SK-N-DZ (cell line): ENCODE measurements around the gene RPL29.

Experiments
- DNase-seq: peaks from one replicate; pipeline ENCODE4 v3.0.0-alpha.2; 2015; ENCODE audit warnings: low spot score

RPL29 gene

GRCh38 chr3:51966016-51966415, 29.7 kb downstream of the RPL29 start:
- no peak for DNase-seq

DNA sequence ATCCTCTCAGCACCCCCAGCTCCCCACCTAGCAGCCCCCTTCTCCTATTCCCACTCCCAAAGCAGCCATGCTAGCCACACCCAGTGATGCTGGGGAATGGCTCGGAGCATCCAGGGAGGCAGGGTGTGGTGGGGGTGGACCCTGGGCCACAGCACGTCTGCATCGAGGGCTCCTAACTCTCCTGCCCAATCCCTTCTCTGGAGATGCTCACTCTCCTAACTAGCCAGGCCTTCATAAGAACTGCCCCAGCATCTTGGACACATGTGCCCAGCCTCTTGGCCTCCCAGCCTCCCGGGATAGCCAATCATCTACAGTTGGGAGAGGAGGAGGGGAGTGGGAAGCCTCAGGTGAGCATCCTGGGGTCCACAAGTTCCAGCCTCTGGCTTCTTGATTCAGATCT, 31.2 kb downstream of the RPL29 start:
- no peak for DNase-seq

DNA sequence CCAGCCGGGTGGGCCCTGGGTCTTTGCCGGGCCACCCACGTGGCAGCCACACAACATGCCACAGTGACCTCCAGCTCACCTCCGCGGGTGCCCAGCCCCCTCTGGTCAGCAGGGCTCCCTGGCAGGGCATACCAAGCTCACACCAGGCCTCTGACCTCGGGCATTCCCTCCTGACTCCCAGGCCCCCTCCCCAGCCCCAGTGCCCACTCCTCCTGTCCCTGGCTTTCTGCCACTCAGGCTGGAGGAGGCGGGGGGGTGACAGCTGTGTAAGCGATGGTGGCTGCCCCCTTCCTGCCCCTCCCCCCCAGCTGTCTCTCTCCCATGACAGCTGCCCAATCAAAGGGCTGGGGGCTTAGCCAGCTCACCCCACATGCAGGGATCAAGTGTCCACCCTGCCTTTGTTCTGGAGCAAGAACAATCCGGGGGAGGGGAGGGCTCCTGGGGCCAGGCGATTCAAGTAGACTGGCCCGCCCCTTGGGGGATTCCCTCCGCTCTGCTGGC, 31.7 kb downstream of the RPL29 start:
- no peak for DNase-seq

- DNase-seq: no peak
Observed at GRCh38 chr3:51962854-51963530, 32.7 kb downstream of the RPL29 start.

DNA sequence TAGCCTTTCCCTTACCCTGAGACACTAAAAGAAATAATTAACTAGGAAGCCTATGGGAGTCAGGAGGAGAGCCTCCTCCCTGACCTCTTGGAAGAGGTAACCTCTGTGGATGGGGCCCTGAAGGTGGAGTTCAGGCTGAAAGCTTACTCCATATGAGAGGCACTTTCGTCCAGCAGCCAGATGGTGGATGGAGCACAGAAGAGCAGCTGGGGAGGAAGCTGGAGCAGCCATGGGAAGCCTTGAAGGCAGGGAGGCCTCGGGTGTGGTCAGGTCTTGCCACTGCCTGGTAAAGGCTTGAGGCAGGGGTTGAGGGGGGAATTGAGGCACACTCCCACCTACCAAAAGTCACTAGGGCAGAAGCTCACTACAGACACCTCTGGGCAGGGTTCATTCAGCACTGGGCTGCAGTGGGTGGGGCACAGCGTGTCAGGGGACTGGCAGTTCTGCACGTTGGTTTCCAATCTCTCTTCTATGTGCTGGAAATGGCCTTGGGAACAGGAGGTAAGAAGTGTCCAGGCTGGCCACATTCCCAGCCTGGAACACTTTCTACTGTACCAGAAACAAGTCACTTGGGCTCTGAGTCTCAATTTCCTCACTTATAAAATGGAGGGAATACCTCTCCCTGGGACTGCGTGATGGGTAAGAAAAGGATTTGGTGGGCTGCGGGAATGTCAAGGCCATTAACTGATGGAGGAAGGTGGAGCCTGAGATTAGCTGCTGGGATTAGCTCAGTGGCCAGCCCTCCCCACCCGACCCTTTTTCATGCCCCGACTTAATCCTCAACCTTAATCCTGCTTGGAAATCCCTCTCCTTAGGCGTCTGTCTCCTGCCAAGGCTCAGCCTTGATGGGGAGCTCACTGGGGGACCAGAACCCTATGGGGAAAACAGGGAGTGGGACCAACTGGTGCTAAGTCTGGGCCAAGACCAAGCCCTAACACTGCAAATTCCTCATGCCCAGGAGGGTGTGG, 33.8 kb downstream of the RPL29 start:
- DNase-seq: no peak

DNA sequence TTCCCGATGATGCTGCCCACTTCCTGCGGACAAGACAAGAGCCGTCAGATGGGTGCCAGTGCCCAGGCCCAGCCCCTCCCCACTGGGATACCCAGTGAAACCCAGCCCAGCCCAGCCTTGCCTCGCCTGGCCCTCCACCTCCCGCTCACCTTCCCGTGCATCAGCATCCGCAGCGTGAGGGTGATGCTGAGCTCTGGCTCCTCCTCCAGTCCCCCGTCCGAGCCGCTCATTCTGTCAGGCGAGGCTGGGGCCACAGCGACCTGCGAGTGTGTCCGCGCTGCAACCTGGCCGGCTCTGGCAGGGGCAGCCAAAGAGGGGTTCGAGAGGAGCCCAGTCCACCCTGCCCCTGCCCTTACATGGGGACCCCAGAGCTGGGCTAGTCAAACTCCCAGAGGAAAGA, 34.7 kb downstream of the RPL29 start:
- no peak for DNase-seq

- DNase-seq: no peak
Observed at GRCh38 chr3:51960386-51960785, 35.3 kb downstream of the RPL29 start.

GRCh38 chr3:51959651-51960050, 36.0 kb downstream of the RPL29 start:
- no peak for DNase-seq

- DNase-seq: no peak
Observed at GRCh38 chr3:51958603-51959521, 36.8 kb downstream of the RPL29 start.

GRCh38 chr3:51957520-51958205, 38.0 kb downstream of the RPL29 start:
- no peak for DNase-seq

- no peak for DNase-seq
Observed at GRCh38 chr3:51955893-51956770, 39.6 kb downstream of the RPL29 start.

DNA sequence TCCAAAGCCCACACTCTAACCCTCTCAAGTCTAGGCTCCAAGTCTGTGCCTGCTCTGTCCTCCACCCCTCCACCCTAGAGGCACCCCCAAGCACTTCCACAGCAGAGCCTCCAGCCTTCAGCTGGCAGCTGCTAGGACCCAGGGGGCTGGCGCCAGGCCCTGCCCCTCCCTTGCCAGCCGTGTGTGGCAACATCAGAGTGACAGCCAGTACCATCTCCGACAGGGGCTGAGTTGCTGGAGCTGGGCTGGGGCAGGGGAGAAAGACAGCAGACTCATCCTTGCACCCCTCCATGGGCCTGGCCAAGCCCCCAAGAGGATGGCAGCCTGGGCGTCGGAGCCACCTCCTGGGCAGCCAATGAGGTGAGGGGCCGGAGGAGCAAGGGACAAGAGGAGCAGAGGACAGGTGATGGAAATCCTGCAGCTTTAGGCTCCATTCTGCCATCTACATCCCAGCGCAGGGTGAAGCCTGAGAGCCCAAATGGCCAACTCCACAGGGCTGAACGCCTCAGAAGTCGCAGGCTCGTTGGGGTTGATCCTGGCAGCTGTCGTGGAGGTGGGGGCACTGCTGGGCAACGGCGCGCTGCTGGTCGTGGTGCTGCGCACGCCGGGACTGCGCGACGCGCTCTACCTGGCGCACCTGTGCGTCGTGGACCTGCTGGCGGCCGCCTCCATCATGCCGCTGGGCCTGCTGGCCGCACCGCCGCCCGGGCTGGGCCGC, 40.4 kb downstream of the RPL29 start, which contains the start of gene GPR62:
TSS of gene GPR62 (plus strand) at position 207 of the 718 bp plus-strand sequence. CDS start at position 479, 272 bp downstream.
- no peak for DNase-seq

GRCh38 chr3:51954713-51955112, 41.0 kb downstream of the RPL29 start:
- DNase-seq: no peak

DNA sequence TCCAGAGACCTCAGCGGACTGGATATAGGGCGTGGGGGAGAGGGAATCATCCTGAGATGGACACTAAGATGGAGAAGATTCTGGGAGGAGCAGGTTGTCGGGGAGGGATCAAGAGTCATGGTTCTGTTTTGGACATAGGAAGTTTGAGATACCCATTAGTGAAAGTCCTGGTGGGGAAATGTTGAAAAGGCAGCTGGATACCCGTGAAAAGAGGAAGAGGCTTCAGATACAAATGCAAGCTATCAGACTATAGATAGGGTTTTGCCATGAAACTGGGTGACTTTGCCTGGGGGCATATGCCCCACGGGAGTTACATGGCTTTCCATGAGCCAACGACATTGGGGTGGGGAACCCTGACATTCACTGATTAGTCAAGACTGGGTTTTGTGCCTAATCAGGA, 41.6 kb downstream of the RPL29 start:
- no peak for DNase-seq

GRCh38 chr3:51953445-51953844, 42.2 kb downstream of the RPL29 start:
- no peak for DNase-seq

DNA sequence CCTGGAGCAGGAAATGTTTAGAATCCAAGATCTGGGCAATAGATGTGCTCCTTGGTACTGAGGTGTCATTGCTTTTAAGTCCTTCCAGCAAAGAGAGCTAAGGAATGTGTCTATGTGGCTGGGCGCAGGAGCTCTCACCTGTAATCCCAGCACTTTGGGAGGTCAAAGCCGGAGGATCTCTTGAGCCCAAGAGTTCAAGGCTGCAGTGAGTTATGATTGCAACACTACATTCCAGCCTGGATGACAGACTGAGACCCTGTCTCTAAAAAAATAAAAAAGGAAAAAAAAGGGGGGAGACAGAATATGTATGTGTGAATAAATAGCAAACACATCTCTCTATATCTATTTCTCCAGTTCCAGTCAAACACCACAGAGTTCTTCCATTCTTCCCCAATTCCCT, 44.8 kb downstream of the RPL29 start:
- DNase-seq: no peak

- DNase-seq: no peak
Observed at GRCh38 chr3:51949121-51949520, 46.6 kb downstream of the RPL29 start.

GRCh38 chr3:51948016-51948580, 47.6 kb downstream of the RPL29 start:
- DNase-seq: no peak
